ENCODE data around the gene SIGLEC11.
"Not testable (repeated sequence)": the region's sequence is repeated elsewhere in the genome, so short reads cannot be mapped to it uniquely, and the experiment has no call there.

The SIGLEC11 gene, protein sequence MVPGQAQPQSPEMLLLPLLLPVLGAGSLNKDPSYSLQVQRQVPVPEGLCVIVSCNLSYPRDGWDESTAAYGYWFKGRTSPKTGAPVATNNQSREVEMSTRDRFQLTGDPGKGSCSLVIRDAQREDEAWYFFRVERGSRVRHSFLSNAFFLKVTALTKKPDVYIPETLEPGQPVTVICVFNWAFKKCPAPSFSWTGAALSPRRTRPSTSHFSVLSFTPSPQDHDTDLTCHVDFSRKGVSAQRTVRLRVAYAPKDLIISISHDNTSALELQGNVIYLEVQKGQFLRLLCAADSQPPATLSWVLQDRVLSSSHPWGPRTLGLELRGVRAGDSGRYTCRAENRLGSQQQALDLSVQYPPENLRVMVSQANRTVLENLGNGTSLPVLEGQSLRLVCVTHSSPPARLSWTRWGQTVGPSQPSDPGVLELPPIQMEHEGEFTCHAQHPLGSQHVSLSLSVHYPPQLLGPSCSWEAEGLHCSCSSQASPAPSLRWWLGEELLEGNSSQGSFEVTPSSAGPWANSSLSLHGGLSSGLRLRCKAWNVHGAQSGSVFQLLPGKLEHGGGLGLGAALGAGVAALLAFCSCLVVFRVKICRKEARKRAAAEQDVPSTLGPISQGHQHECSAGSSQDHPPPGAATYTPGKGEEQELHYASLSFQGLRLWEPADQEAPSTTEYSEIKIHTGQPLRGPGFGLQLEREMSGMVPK

DNA sequence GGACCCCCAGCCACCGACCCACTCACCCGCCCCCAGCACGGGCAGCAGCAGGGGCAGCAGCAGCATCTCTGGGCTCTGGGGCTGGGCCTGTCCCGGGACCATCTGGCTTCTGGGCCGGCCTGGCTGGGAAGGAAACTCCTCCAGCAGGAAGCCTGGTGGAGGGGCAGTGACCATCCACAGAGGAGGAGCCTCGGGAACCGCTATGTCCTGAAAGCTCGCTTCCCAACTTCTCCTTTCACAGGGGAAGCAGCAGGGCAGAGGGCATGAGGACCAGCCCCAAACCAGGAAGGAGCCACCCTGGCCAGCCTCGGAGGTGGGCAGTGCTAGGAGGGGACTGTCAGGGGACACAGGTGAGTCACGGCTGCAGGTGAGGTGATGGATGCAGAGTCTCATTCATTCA lies at the start of gene SIGLEC11:
TSS of gene SIGLEC11 (minus strand) at position 193 of the 400 bp plus-strand sequence. CDS start at position 102, 91 bp downstream.
- DNase-seq, result not testable (repeated sequence)

DNA sequence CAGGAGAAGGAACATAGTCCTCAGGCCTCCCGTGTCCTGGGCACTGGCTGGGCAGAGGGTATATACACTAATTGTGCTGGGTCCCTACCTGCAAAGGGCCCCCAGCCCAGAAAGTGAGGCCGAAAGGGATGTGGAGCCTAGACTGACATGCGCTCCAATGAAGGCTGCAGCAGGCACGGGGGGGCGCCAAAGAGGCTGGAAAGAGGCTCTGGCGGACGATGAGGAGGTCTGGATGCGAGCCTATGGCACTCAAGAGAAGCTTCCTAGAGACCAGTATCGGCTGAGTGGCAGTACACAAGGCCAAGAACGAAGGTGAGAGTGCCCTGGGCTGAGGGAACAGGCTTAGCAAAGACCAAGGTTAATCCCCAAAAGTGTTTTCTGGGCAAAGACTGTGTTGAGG lies 47.6 kb upstream of the SIGLEC11 start:
- DNase-seq, result no peak

DNA sequence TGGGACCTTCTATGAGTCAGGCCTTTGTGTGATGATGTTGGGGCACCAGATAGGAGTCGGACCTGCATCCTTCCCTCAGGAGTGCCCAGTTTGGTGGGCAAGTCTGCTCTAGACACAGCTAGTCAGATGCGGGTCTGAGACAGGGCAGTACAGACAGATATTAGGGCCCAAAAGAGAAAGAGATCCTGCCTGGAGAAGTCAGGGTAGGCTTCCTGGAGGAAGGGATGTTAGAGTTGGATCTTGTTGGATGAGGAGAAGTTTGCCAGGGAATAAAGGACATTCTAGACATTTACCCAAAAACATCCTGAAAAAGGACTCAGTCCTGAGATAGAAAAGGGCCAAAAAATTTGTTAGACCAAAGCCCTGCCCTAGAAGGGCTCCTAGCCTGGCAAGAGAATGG lies 47.0 kb upstream of the SIGLEC11 start:
- no peak for DNase-seq

DNA sequence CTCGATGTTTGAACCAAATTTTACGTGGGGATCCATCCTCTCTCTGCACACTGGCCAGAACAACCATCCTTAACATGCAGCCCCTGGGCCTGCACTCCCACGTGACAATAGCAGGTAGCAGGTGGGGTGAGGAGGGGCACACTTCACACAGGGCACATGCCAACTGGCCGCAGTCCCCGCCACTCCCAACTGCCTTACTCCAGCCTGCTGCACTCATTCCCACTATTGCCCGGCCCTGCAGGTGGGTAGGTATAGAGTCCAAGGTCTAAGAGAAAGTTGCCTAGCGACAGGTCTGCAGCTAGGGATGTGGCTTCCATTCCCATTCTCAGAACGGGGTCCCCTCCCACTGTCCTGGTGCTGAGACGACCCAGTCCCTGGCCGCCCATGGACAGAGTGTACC lies 46.2 kb upstream of the SIGLEC11 start:
- DNase-seq, result no peak

DNA sequence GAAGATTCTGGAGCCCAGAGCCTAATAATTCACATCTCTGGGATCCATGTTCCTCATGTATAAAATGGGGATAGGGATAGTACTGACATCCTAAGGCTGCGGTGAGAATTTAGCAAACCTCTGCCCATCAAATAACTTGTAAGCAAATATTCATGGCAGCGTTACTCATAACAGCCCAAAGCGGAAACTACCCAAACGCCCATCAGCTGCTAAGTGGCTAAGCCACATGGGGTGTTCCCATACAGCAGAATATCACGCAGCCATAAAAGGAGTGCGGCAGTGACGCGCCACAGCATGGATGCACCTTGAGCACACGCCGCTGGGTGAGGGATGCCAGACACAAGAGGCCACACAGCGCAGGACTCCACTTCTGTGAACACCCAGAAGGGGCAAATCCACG lies 44.5 kb upstream of the SIGLEC11 start:
- DNase-seq, result no peak

GRCh38 chr19:50003810-50004419 lies 42.9 kb upstream of the SIGLEC11 start:
- DNase-seq, result no peak

- no peak for DNase-seq
These were observed 42.3 kb upstream of the SIGLEC11 start for GRCh38 chr19:50003254-50003788.

DNA sequence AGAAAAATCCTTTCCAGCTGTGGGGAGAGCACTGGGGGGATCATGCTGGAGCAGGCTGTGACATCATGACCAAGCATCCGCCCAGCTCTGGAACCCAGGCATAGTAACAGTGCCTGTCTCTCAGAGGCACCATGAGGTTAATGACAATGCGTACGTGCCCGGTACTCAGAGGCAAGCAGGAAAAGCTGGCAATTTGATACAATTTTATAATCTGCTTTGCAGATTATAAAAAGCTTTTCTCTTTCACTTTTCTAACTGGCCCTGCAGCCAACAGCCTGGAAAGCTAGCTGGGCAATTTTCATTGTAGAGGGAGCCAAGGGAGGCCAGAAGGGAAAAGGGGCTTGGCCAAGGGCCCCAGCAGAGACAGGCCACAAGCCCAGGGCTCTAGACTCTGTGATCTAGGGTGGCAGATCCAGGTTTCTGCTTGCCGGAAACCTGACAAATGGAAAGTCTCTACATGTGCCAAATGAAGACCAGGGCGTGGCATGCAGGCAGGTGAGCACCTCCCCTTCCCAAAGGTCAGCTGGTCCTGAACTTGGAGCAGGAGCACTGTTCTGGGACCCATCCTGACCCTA lies 41.5 kb upstream of the SIGLEC11 start:
- no peak for DNase-seq

DNA sequence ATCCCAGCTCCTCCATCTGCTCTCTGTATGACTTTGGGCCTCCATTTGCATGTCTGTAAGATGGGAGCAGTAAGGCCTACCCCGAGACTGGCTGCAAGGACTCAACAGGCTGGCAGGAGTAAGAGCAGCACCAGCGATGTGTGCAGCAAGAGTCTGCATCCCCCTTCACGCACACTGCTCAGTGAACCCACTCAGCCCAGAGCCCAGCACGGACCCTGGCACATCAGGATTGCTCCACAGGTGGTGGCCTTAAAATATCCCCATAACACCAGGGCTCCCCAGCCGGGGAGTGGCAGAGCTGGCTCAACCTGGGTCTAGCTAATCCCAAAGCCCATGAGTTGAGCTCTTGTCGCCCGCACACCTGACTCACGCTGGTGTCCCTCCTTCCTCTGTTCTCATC lies 40.8 kb upstream of the SIGLEC11 start:
- no peak for DNase-seq

GRCh38 chr19:50000841-50001557 lies 40.0 kb upstream of the SIGLEC11 start:
- no peak for DNase-seq

- no peak for DNase-seq
These were observed 39.3 kb upstream of the SIGLEC11 start for GRCh38 chr19:50000038-50000840.

GRCh38 chr19:49999371-50000010 lies 38.5 kb upstream of the SIGLEC11 start:
- no peak for DNase-seq

DNA sequence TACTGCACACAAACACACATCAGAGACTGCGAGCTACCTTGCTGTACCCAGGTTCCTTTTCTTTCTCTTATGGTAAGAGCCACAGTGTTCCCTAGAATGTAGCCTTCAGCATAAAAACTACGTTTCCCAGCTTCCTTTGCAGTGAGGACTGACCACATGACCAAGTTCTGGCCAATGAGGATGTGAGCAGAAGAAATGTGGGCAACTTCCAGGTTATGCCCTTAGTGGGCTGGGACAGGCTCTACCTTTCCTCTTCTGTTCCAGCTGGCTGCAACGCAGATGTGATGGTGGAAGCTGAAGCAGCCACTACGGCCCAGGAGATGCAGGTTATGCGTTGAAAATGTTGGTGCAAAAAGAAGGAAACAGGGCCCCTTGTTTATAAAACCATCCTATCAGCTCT lies 36.7 kb upstream of the SIGLEC11 start:
- peak; percentile 16 for DNase-seq

DNA sequence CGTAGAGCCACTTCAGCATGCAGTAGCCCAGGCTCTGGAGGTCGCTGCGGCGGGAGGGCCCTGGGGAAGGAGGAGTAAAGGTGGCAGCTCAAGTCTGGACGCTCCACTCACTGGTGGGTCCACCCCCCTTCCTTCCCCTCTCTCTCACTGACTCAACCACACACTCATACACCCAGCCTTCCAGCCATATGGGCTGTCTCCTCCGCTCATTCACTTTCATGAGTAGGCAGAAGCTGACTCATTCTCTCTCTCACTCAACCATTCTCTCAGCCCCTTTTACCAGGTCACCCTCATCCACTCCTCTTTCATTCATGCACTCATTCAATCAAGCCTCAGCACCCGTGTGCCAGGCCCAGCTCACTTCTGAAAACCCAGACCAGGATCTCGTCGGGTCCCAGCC lies 27.5 kb upstream of the SIGLEC11 start:
- no peak for DNase-seq

DNA sequence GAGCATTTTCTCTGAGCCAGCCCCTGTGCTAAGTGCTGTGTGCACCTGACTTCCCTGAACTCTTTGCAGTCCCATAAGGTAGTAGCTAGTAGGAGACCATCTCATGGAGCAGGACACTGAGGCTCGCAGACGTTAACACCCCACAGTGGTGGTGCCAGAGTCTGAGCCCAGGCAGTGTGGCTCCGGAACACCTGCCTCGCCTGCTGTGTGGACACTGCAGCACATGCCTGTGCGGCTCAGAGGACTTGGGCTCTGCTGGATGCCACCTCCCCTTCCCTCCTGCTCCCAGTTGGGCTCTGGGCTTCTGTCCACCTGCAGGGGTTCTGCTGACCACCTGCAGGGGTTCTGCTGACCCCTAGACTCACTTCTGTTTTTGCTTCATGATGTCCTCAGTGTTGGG lies 27.0 kb upstream of the SIGLEC11 start:
- DNase-seq, result no peak

DNA sequence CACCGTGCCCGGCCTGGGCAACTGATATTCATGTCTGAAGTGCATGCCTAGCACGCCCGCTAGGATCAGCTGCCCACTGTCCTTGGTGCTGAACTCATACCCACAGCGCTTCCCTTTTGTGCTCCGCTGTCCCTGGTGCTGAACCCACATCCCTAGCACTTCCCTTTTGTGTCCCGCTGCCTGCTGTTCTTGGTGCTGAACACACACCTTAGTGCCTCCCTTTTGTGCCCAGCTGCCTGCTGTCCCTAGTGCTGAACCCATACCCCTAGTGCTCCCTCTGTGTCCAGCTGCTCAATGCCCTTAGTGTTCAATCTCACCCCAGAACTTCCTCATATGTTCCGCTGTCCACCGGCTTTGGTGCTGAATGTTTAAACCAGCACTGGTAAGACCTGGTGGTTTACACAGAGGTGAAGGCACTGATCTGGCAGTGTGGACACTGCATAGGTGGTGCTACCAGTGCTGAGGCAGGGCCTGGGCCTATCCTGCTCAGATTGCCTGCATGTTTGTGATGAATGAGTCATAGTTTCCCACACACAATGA lies 26.3 kb upstream of the SIGLEC11 start:
- no peak for DNase-seq

- DNase-seq, result no peak
These were observed 25.4 kb upstream of the SIGLEC11 start for GRCh38 chr19:49986354-49986753.

DNA sequence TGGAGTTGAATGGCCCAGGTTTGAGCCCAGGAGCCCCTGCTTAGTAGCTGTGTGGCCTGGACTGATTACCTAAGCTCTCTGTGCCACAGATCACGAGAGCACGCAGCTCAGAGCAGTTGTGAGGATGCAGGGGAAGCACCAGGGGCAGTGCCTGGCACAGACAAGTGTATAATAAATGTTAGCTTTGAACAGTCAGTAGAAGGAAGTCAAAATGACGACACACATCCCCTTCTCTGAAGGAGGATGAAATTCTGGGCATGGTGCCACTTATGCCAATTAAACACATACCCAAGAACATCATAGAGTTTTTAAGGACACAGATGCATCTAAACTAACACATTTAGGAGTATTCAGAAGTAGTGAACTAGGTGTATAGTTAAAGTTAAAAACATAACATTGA lies 24.9 kb upstream of the SIGLEC11 start:
- peak; percentile 47 for DNase-seq

- no peak for DNase-seq
These were observed 23.5 kb upstream of the SIGLEC11 start for GRCh38 chr19:49984491-49984890.

- peak; percentile 32 for DNase-seq
These were observed 22.8 kb upstream of the SIGLEC11 start for GRCh38 chr19:49983645-49984229.
